Bronchus fibroblast of lung (primary cell): ENCODE results near the gene DNHD1. TPM values are rescaled to one million over a fixed set of nuclear protein-coding genes. Genes with fewer than 3 reads are reported as not detected.

Experiments
- total RNA-seq: library from RNA; depleted of rRNA; stranded (reverse); fragments of >200 nt; gene quantifications from 2 replicates; pipeline ENCODE4 v1.2.3, GENCODE V29; 2015

DNHD1 gene, protein sequence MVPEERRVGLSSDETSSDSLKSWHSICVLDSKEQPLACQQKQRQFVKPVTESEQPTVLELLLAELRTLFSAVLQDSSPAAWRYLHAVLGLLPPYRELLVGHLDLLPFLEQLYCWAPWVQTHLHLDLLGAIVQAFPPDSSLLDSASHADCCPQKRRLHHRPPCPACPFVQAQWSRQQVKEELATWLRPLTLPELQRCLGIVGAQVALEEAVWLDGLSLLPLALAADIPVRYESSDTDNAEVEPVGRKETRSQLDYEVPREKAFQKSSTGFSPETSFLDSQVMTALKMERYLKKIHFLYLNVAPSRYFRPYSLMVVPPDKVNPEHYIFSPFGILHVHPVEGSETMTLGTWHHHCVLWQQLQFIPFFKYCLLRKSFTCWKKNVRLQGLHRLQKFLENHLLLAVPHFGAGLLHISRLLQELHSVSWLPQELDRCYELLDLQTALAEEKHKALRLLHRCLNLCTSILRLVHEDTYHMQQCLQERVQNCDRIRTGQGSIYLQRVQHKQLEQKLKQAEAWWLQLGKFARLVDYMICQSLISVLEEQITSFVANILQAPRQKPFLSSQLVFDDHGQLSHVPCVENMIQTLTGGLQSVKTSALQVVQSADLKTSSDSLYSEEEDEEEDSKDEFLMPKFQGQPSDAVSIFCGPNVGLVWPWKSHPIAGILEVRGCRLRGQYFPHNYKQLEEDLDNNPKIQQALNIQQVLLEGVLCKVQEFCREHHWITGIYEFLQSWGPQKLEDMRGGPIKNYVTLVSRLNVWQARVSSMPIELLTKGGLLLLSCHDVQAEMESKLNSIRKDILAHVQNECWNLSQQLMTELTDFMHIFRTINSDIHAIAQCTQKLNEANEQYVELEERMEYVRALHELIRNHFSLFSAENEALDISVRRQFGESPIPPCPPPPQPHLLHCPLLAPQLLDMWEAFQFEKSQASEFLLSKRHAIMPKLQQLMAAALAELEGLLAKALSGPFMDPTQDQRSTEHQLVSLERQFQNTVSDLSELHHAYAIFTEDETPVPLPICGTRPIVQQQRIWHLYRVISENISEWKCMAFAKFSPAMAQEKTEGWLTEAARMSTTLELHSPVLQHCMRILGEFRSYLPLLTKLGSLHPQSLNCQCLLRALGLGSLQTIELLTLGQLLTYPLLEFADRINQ (N-terminal part only)
- total RNA-seq: 2.0 and 2.1 TPM in 2 replicates

DNA sequence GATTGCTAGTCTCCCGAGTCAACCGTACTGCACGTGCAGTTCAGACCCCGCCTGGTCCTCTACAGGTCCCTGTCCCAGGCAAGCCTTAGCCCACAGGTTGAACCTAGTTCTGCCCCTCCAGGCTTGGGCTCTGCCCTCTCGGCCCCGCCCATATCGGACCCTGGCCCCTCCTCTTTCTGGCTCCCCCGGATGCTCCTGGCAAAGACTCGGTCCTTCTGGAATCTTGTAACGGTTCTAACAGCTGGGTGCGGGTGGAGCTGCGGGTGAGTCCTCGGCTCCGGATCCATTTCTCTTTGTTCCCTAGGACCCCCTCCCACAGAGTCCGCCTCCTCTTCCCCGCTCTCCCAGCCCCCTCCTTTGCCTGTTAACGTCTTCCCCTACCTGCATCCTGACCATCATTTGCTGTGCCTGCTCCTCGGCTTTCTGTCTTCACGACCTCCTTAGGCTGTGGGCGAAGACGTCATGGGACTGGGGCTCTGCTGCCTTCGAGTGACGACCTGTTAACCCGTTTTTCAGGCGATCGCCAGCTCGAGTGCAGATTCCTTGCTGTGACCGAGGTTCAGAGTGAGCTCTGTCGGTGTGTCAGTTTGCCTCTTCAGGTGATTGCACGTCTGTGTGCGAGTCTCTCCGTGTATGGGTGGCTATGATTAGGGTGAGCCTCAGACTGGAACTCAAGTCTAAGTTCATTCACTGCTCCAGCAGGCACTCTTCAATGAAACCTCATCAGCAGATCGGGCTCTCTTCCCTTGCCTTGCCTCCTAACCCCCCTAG lies at the start of gene DNHD1:
Gene DNHD1 (plus strand): TSS at position 212 of the 771 bp plus-strand sequence. CDS start 936 bp downstream, outside the sequence.

DNA sequence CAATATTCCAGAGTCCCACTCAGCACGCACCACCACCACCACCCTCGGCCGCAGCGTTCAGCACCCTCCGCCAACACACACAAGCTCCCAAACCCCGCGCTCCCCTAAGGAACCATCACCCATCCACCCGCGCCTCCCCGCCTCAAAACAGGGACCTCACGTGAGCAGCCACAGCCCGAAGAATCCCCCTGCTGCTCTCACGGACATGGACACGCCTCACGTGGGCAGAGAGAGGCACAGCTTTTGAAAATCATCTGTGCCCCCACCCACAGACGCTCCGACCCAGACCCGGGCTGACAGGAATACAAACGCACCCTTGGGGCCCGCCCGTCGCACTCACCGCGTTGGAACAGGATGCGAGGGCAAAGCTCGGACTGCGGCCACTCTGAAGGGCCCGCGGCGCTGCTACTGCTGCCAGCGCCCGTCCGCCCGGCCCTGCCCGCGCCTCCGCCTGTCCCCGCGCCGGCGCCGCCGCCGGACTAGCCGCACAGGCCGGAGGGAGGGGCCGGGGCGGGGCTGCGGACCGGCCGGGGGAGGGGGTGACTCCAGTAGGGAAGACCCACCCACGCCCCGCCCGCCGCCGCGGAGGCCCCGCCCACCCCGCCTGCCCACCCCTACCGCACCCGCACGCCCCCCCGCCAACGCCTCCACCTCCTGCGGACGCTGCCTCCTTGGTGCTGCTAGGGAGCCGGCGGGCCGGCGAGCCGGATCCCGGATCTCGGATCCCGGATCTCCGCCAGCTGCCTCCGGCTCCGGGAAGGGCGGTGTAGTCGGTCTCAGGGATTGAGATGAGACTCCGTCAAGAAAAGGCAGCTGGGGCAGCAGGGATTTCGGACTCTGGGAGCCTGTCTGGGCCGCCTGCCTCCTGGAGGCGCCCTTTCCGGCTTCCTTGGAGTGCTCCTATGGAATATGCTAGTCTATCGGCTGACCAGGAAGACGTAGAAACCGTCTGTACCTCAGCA lies 23.3 kb upstream of the DNHD1 start, which contains the start of gene TRIM3:
Gene TRIM3 (minus strand): TSS at position 491 of the 962 bp plus-strand sequence. CDS start 8,246 bp downstream, outside the sequence.

DNA sequence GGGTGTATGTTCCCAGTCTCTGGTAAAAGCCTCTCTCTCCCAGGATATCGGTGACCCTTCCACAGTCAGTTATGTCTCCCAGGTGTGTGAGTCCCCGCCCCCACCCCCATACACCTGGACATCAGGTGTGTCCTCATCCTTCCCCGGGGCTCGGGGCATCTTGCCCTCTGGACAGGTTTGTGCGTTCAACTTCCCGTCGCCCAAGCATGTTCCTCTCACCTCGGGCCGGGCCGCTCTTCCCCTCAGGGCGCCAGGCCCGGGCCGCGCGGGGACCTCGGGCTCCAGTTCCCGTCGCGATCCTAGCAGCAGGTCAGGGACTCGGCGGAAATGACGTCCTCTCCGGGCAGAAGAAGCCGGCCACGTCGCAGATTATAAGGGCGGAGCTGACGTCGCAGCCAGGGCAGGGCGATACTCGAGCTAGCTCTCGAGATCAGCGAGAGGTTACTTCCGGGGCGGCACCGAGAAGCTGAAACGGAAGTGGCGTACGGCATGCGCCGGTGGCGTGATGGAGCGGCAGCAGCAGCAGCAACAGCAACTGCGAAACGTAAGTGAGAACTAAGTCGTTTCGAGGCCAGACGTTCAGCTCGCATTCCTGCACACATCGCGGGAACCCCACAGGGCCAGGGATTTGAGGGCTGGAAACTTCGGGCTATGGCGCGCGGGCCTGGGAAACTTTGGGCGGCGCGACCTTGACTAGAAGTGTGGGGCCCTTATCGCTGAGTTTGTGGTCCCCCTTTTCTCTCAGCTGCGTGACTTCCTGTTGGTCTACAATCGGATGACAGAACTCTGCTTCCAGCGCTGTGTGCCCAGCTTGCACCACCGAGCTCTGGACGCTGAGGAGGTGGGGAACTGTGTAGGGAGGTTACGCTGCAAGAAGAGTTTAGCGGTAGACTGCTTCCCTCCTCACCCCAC lies 15.8 kb upstream of the DNHD1 start, which contains the start of the genes ARFIP2 and TIMM10B:
Gene ARFIP2 (minus strand): TSS at position 320 of the 912 bp plus-strand sequence. CDS start 910 bp downstream, outside the sequence.
Gene TIMM10B (plus strand): TSS at position 490 of the 912 bp plus-strand sequence. CDS start 16 bp downstream, at position 506.

DNA sequence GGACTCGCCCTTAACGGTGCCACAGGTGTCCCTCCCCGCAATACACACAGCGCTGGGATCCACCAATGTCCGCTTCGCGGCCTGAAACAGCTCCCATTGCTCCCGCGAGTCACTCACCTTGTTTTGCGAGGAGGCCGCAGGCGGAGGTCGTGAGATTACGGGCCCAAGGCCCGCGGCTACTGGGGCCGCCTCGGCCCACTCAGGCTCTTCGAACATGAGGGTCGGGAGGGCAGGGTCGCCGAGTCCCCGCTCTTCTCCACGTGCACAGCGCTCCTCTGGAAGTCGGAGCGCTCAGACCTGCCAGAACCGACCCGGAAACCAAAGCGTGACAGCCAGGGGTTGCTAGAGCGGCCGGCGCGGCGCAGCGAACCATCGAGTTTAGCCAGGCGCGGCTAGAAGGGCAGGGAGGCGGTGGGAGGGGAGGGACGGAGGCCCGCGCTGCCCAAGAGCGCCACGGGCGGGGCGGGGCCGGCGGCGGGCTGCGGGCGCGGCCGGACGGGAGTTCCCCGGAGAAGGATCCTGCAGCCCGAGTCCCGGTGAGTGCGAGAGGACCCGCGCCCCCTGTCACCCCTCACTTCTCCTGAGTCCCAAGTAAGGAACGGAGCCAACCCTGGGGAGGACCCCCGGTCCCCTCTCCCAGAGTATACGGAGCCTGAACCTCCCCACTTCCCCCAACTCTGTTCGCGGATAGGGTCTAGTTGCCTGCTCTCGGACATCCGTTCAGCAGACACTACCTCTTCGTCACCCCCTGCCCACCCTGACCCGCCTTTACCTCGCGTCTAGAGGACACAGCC lies 106.4 kb downstream of the DNHD1 start, which contains the start of the genes ILK and RRP8:
Gene ILK (plus strand): TSS at position 488 of the 794 bp plus-strand sequence. CDS start 498 bp downstream, outside the sequence.
Gene RRP8 (minus strand): TSS at position 330 of the 794 bp plus-strand sequence. CDS start 114 bp downstream, at position 216.

DNA sequence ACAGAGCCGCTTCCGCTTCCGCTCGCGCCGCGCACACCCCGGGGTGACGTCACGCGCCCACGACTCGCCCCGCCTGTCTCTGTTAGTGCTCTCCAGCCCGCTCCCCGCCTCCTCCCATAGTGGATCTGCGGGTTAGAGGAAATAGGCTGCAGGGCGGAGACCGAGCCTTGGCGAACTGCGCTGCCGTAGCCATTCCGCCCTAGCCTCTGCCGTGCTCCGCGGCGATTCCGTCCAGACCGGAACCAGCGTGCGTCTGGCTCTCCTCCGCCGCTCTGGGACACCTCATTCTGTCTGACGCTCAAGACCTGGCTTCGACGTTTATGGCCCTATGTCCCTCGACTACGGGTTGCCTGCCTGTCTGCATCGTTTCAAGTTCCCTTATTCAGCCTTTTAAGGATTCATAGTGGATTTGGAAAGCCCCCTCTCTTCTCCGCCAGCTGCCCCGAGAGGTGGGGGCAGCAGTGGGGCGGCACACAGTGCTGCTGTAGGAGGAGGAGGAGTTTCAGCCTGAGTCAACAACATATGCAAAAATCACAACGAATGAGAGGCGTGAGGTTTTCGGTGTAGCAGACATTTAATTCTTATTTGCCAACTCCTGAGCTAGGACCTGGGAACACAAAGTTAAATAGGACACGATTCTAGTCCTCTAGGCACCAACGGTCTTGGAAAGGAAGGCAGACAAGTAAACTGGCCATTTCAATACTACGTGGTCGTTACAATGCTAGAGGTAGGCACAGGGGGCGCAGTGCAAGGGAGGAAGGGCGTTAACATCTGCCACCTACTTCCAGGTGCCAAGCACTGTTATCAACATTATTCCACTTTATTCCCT lies 115.3 kb downstream of the DNHD1 start, which contains the start of gene TAF10:
Gene TAF10 (minus strand): TSS at position 4 of the 829 bp plus-strand sequence. CDS start 27 bp downstream, outside the sequence.

DNA sequence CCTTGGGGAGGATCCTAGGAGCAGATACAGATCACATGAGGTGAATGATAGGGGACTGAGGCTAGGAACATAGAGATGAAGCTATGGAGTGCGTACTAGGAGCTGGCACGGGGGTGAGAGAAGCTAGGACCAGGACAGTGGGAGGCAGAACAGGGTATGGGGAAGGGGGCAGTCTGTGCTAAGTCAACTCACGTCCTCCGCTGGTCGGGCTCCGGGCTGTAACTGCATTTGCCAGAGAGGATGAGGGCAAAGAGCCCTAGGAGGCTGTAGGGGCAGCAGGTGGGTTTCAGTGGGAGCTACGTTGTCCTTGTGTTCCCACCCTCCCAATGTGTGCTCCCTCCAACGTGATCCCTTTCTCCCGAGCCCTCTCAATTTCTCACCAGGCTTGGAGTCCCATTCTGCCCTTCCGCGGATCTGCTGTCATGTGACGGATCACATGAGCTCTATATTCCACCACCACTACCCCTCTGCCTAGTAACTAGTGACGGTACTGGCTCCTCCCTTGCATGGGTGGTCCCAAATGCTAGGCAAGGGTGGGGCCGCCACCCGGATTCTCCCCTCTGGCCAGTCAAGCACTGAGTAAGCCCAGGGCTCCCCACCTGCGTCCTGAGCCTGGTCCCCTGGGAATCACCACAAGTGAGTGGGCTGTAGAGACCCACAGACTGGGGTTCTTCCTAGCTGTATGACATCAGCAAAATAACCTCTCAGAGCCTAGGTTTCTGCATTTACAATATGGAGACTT lies 122.1 kb downstream of the DNHD1 start, which contains the start of gene TPP1:
Gene TPP1 (minus strand): TSS at position 419 of the 742 bp plus-strand sequence. CDS start 22 bp downstream, at position 397.

Other genes starting within 250 kb of the DNHD1 start
- not detected in 2 replicates for gene CCKBR, start 237.4 kb upstream of the DNHD1 start, total RNA-seq
- 338 and 354 TPM in 2 replicates for gene CAVIN3, start 176.8 kb upstream of the DNHD1 start, total RNA-seq
- gene SMPD1, start 106.8 kb upstream of the DNHD1 start, total RNA-seq: 47.6 and 53.0 TPM in 2 replicates
- gene APBB1, start 78.2 kb upstream of the DNHD1 start, total RNA-seq: 41.0 and 42.2 TPM in 2 replicates
- gene HPX, start 56.3 kb upstream of the DNHD1 start, total RNA-seq: 0.45 and 0.50 TPM in 2 replicates
- gene TRIM3, start 23.3 kb upstream of the DNHD1 start, total RNA-seq: 17.1 and 18.0 TPM in 2 replicates
- 52.3 and 56.9 TPM in 2 replicates for gene ARFIP2, start 15.9 kb upstream of the DNHD1 start, total RNA-seq
- gene TIMM10B, start 15.8 kb upstream of the DNHD1 start, total RNA-seq: 36.1 and 54.7 TPM in 2 replicates
- gene RRP8, start 106.3 kb downstream of the DNHD1 start, total RNA-seq: 11.7 and 14.5 TPM in 2 replicates
- 177 and 201 TPM in 2 replicates for gene ILK, start 106.5 kb downstream of the DNHD1 start, total RNA-seq
- gene TAF10, start 114.9 kb downstream of the DNHD1 start, total RNA-seq: 100 and 104 TPM in 2 replicates
- gene TPP1, start 122.1 kb downstream of the DNHD1 start, total RNA-seq: 23.6 and 27.2 TPM in 2 replicates
- gene DCHS1, start 158.5 kb downstream of the DNHD1 start, total RNA-seq: 4.2 and 4.3 TPM in 2 replicates
- gene MRPL17, start 186.1 kb downstream of the DNHD1 start, total RNA-seq: 87.6 and 94.3 TPM in 2 replicates